HUDEP-2 (cell line): ENCODE data around the gene METTL18.

ENCODE experiments used
- DNase-seq, 76 experiments: peaks; one replicate each; lab custom pipeline; 2025; ENCODE audit not compliant: unreplicated experiment in 76 of 76; lab: John Stamatoyannopoulos, UW

The METTL18 gene

GRCh38 chr1:169788402-169788801 lies 6.3 kb downstream of the METTL18 start:
- no peak for DNase-seq

GRCh38 chr1:169786974-169787373 lies 7.7 kb downstream of the METTL18 start:
- no peak for DNase-seq

DNA sequence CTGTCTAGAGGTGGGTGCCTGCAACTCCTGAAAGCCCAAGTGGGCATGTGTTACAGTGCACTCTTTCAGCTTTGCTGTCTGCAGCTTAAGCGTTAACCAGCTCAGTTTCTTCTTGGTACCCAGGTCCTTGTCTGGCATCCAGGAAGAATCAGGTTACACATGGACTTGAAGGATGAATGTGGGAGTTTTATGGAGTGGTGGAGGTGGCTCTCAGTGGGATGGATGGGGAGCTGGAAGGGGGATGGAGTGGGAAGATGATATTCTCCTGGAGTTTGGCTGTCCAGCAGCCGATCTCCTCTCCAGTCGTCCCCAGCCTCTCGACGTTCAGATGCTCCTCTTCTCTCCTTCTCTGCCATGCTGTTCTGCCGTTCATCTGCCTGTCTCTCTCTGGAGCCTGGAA lies 9.4 kb downstream of the METTL18 start:
- DNase-seq = no peak

- no peak for DNase-seq
Measured at GRCh38 chr1:169784102-169784501, 10.6 kb downstream of the METTL18 start.

GRCh38 chr1:169782596-169782995 lies 12.1 kb downstream of the METTL18 start:
- no peak for DNase-seq

GRCh38 chr1:169779970-169780369 lies 14.7 kb downstream of the METTL18 start:
- no peak for DNase-seq

- no peak for DNase-seq
Measured at GRCh38 chr1:169779150-169779549, 15.6 kb downstream of the METTL18 start.

- DNase-seq = no peak
Measured at GRCh38 chr1:169776440-169776839, 18.3 kb downstream of the METTL18 start.

GRCh38 chr1:169768161-169768560 lies 26.5 kb downstream of the METTL18 start:
- DNase-seq = no peak

DNA sequence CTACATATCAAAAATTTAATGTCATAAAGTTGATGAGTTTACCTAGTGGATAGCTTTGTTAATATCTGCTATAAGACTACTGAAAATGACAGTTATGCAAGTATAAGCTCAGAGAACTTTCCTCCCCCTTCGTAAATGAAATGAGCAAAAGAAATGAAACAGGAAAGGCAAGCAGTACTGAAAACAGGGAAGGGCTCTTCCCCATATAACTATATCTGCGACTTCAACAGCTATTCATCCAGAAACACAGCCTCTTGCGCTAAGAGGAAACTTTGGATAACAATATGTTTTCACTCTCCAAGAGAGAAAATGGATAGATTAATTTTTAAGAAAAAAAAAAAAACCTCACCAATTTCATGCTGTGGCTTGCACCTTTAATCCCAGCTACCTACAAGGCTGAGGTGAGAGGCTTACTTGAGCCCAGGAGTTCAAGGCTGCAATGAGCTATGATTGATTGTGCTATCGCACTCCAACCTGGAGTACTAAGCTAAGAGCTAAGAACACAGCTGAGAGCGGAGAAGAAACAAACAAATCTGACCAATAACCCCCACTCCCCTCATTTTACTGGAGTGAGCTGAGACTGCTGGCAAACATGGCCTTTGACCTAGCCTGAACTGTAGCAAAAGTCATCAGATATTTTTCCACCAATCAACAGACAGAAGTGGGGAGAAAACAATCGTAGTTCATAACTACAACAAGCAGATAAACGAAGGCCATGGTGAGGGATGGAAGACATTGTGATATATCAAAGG lies 29.0 kb downstream of the METTL18 start:
- DNase-seq = no peak

DNA sequence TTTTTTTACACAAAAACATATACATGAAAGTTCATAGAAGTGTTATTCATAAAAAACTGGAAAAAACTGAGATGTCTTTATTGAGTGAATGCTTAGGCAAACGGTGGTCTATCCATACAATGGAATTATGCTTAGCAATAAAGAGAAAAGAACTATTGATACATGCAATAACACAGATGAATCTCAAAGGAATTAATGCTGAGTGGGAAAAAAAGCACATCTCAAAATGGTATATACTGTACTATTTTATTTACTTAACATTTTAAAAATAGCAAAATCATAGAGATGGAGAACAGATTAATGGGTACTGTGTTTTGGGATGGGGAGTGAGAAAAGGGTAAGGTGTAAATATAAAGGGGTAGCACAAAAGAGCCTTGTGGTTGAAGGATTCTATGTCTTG lies 29.8 kb downstream of the METTL18 start:
- DNase-seq = no peak

DNA sequence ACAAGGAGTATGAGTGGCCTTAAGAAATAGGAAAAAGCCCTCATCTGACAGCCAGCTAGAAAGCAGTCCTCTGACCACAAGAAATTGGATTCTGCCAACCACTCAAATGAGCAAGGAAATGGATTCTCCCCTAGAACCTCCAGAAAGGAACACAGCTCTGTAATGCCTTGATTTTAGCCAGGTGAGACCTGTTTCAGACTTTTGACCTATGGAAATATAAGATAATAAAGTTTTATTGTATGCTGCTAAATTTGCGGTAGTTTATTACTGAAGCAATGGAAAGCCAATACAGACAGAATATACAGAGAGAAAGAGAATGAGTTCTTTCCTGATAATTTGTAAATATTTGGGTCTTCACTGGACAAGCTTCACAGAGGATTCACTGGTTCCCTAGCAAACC lies 32.0 kb downstream of the METTL18 start:
- DNase-seq = peak in 1 of 76 experiments; percentile 1

DNA sequence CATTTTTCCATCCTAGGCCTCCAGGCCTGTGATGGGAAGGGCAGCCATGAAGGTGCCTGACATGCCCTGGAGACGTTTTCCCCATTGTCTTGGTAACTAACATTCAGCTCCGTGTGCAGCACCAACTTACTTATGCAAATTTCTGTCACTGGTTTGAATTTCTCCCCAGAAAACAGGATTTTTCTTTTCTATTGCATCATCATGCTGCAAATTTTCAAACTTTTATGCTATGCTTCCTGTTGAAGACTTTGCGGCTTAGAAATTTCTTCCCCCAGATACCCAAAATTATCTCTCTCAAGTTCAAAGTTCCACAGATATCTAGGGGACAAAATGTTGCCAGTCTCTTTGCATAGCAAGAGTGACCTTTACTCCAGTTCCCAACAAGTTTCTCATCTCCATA lies 35.7 kb downstream of the METTL18 start:
- DNase-seq = no peak

- DNase-seq = no peak
Measured at GRCh38 chr1:169753549-169753948, 41.2 kb downstream of the METTL18 start.

DNA sequence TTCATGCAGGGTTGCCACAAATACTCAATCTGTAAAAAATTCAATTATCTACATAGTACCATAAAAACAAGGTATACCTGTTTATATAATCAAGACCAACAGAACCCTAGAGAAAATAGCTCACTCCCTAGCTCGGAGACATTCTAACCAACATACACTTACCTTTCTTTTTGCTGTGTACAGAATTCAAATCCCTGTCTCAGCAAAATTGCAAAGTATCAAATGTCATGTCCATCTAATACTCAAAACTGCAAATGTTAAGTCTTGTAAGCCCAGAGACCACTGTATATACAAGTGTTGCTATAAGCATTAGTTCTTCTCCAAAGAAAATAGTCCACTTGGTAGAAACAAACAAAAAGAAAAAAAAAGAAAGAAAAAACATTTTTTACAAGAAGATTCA lies 44.7 kb downstream of the METTL18 start:
- no peak for DNase-seq

DNA sequence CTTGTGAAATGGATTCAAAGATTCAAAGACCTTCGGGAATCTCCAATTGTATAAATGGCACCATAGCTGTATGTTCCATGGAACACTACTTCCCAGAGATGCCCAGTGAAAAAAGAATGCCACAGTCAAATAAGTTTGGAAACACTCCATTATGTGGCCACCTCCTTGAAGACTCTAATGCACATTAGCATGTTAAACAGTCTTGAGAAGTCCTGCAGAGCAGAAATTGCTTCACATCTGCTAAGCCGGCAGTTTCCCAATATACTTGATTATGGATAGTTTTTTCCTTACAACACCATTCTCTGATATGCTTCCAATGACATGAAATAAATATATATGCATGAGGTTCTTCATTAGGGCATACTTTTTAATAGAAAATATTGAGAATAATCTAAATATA lies 48.2 kb downstream of the METTL18 start:
- no peak for DNase-seq

- DNase-seq = no peak
Measured at GRCh38 chr1:169745015-169745861, 49.5 kb downstream of the METTL18 start.
